Omental fat pad (tissue), 4 donors: ENCODE data around the gene GRB14. TPM values are rescaled to one million over a fixed set of nuclear protein-coding genes. Genes with fewer than 3 reads are reported as not detected.

ENCODE experiments used
- ATAC-seq: fragments of 150-250 bp; one replicate; pipeline ENCODE4 v1.9.1; 2016; ENCODE audit warnings: mild to moderate bottlenecking, moderate library complexity; ENCODE audit not compliant: low FRiP score
- DNase-seq: peaks from one replicate; pipeline ENCODE4 v3.0.0-alpha.2; 2019; ENCODE audit warnings: low spot score
- CTCF ChIP-seq, 3 donors: fragments of 450-650 bp; IDR thresholded peaks; one replicate each; pipeline ENCODE4 v1.5.1; 2016 to 2017; ENCODE audit warnings: antibody characterized with exemption in 3 of 3, mild to moderate bottlenecking in 3 of 3, moderate library complexity in 2 of 3
- total RNA-seq, 4 donors: library from RNA; depleted of rRNA; stranded (reverse); fragments of >200 nt; gene quantifications; one replicate each; pipeline ENCODE4 v1.1.0, GENCODE V29; 2016

Gene GRB14
- total RNA-seq, 4 donors from 2014 or later = 4.5 to 7.4 (median 5.3) TPM

GRCh38 chr2:164510895-164511294 is 110.4 kb downstream of the GRB14 start:
- ATAC-seq (no peak), DNase-seq (no peak)
- no peak for TF ChIP-seq CTCF (IDR thresholded peaks at IDR 0.05)

GRCh38 chr2:164509137-164509877 is 112.0 kb downstream of the GRB14 start:
- ATAC-seq (no peak), DNase-seq (no peak)
- no peak for TF ChIP-seq CTCF (IDR thresholded peaks at IDR 0.05)

- DNase-seq (no peak), ATAC-seq (no peak)
- no peak for TF ChIP-seq CTCF (IDR thresholded peaks at IDR 0.05)
Observed at GRCh38 chr2:164504253-164504652, 117.0 kb downstream of the GRB14 start.

- no peak for TF ChIP-seq CTCF (IDR thresholded peaks at IDR 0.05)
- DNase-seq (no peak), ATAC-seq (no peak)
Observed at GRCh38 chr2:164498836-164499235, 122.4 kb downstream of the GRB14 start.

- DNase-seq (no peak), ATAC-seq (no peak)
- TF ChIP-seq CTCF (IDR thresholded peaks at IDR 0.05) = no peak
Observed at GRCh38 chr2:164496881-164497280, 124.4 kb downstream of the GRB14 start.

GRCh38 chr2:164496421-164496820 is 124.9 kb downstream of the GRB14 start:
- no peak for ATAC-seq

More at GRCh38 chr2:164496421-164496820, 124.9 kb downstream of the GRB14 start:
- no peak for DNase-seq
- no peak for TF ChIP-seq CTCF (IDR thresholded peaks at IDR 0.05)
